Activated CD4-positive, alpha-beta T cell treated with anti-CD3 and anti-CD28 coated beads, Interleukin-2, amount 10 ng/mL, durations not matched to agents 7 days and 5 days (primary cell): ENCODE results near the gene SPHK2. TPM values are rescaled to one million over a fixed set of nuclear protein-coding genes. Genes with fewer than 3 reads are reported as not detected.
"Not testable (repeated sequence)": the region's sequence is repeated elsewhere in the genome, so short reads cannot be mapped to it uniquely, and the experiment has no call there.

ENCODE experiments used
- CTCF ChIA-PET: fragments of 350-600 bp; sonication (Branson Sonifier 250); formaldehyde crosslinking; loops from one replicate; lab custom pipeline; 2021; ENCODE audit warnings: antibody characterized with exemption; lab: Charles Lee
- POLR2A ChIA-PET: fragments of 350-600 bp; sonication (Branson Sonifier 250); formaldehyde crosslinking; loops from one replicate; lab custom pipeline; 2021; ENCODE audit warnings: antibody characterized with exemption; lab: Charles Lee
- DNase-seq: peaks from one replicate; pipeline ENCODE4 v3.0.0-alpha.2; 2020
- H3K27ac Mint-ChIP-seq: one replicate; pipeline ENCODE4 v1.8.0; 2021; ENCODE audit warnings: mild to moderate bottlenecking, moderate library complexity, mixed read lengths
- H3K27me3 Mint-ChIP-seq: one replicate; pipeline ENCODE4 v1.8.0; 2021; ENCODE audit warnings: mixed read lengths
- H3K36me3 Mint-ChIP-seq: one replicate; pipeline ENCODE4 v1.8.0; 2021; ENCODE audit warnings: low read depth, mixed read lengths
- H3K4me1 Mint-ChIP-seq: one replicate; pipeline ENCODE4 v1.8.0; 2021; ENCODE audit warnings: mixed read lengths
- H3K4me3 Mint-ChIP-seq: one replicate; pipeline ENCODE4 v1.8.0; 2021; ENCODE audit warnings: mild to moderate bottlenecking, moderate library complexity, mixed read lengths
- H3K9me3 Mint-ChIP-seq: one replicate; pipeline ENCODE4 v1.8.0; 2021; ENCODE audit warnings: mixed read lengths
- total RNA-seq, 2 experiments: library from RNA; stranded (reverse); gene quantifications; one replicate each; pipeline ENCODE4 v1.2.3, GENCODE V29; 2021

The SPHK2 gene
- total RNA-seq, 2 experiments from 2014 or later: 28.2 to 33.6 TPM

DNA sequence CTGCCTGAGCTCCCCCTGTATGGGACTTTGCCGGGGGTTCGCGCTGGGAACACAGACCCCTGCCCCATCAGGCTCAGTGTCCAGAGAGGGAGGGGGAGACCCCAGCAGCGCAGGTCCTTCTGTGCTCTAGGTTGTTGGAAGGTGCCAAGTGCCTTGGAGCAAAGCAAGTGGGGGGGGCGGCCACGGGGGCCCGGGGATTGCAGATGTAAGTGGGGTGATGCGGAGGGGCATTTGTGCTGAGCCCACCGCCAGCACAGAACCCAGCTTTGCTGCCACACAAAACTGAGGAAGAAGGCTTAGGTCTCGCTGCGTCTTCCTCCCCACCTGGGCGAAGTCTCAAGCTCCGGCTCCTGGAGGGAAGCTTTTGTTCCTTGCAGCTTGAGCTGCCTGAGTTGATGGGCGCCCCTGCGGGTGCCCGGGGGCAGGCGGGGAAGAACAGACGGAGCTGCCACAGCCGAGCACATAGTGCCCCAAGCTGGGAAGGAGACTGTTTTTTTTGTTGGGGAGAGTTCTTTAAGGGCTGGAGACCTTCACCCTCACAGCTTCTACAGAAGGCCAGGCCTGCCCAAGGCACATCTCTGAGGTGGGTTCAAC, 55.0 kb downstream of the SPHK2 start:
- ChIA-PET POLR2A (interaction anchor here (0.6 kb wide), 1 partner anchor 831 kb away, joined by 5 read pairs; no protein-coding TSS in a partner anchor), CTCF (interaction anchor here (0.7 to 1.6 kb wide), 6 partner anchors 16 to 65 kb away, joined by 3 to 7 read pairs (median 3); partner anchors contain the start of gene CA11)
- Mint-ChIP-seq H3K27me3 (no peaks in the 10 kb centered on the region), H3K9me3 (peaks cover 6% of the 10 kb centered on the region), H3K4me1 (peaks cover 6% of the 10 kb centered on the region), H3K36me3 (no peaks in the 10 kb centered on the region), H3K4me3 (no peak overlapping the region), H3K27ac (no peak overlapping the region)
- no peak for DNase-seq

DNA sequence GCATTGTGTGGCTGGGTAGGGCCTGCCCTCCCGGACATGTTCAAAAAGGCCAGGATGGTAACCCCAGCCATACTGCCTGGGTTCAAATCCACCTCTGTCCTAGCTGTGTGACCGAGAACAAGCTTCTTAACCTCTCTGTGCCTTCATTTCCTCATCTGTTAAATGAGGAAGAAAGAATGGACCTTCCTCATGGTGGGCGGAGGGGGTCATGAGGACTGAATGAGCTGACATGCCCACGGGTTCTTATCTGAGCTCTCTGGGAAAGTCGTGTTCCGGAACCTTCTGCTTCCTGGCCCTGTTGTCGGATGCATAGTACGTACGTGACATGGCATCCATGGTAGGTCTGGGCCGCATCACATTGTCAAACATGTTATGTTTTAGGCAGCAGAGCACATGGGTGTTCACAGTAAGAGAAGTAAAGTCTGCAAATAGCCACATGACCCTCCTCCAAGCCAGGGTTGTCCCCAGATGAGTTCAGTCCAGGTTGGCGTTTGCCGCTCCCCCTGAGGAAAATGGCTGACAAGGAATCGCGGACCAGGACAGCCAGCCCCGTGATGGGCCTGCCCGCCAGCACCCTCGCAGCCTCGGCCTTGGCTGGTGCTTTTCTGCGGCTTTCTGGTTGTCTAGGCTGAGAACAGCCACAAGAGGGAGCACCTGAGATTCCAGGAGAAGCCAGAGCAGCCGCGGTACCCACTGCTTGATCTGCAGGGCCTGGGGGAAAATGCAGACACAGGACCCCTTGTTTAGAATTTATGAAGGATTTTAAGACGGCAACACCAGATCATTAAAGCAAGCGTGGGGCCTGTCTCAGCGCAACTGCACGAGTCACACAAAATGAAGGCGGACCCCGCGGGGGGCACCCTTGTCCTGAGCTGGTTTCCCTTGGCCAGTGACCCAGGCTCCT, 55.9 kb downstream of the SPHK2 start:
- ChIA-PET POLR2A (interaction anchor here (0.6 kb wide), 1 partner anchor 831 kb away, joined by 5 read pairs; no protein-coding TSS in a partner anchor), CTCF (interaction anchor here (0.7 to 1.6 kb wide), 8 partner anchors 9 to 64 kb away, joined by 3 to 7 read pairs (median 3); partner anchors contain the start of gene CA11)
- no peaks in the 10 kb centered on the region for H3K36me3 Mint-ChIP-seq
- H3K27me3 Mint-ChIP-seq: no peaks in the 10 kb centered on the region
- peak; percentile 81 for DNase-seq
- H3K4me1 Mint-ChIP-seq: peaks cover 6% of the 10 kb centered on the region
- H3K27ac Mint-ChIP-seq: peak overlapping the region; percentile 66
- no peaks in the 10 kb centered on the region for H3K9me3 Mint-ChIP-seq
- H3K4me3 Mint-ChIP-seq: no peak overlapping the region

DNA sequence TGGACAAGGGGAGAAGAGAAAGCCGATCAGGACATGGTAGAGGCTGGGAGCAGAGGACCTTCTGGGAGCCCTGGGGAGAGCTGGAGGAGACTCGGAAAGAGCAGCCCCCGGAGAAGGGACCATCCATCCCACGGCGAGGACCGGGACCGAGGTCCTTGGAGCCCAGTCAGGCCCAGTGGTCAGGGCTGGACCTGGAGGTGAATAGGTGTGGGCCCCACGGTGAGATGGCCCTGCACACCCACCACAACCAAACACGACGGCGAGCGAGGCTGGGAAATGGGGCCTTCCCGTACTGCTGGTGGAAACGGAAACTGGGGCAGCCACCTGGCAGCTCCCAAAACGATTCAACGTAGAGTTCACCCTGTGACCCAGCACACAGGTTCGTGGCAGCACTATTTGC, 57.2 kb downstream of the SPHK2 start:
- no peaks in the 10 kb centered on the region for H3K36me3 Mint-ChIP-seq
- H3K4me1 Mint-ChIP-seq: peaks cover 6% of the 10 kb centered on the region
- no peak for DNase-seq
- POLR2A ChIA-PET: no interaction called here
- H3K9me3 Mint-ChIP-seq: no peaks in the 10 kb centered on the region
- CTCF ChIA-PET: interaction anchor here (0.8 kb wide), 1 partner anchor 34 kb away, joined by 3 read pairs; no protein-coding TSS in a partner anchor
- H3K4me3 Mint-ChIP-seq: no peak overlapping the region
- H3K27ac Mint-ChIP-seq: no peak overlapping the region
- no peaks in the 10 kb centered on the region for H3K27me3 Mint-ChIP-seq

DNA sequence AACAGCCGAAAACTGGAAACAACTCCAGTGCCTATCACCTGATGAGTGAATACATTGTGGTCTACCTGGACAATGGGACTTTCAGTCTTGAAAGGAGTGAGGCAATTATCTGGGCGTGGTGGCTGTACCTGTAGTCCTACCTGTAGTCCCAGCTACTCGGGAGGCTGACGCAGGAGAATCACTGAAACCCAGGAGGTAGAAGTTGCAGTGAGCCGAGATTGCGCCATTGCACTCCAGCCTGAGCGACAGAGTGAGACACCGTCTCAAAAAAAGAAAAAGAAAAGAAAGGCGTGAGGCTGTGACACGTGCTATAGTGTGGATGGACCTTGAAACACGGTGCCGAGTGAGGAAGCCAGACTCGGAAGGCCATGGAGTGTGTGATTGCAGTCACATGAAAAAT, 57.6 kb downstream of the SPHK2 start:
- Mint-ChIP-seq H3K27ac (no peak overlapping the region), H3K9me3 (no peaks in the 10 kb centered on the region), H3K4me3 (no peak overlapping the region), H3K4me1 (peaks cover 6% of the 10 kb centered on the region), H3K27me3 (no peaks in the 10 kb centered on the region), H3K36me3 (no peaks in the 10 kb centered on the region)
- CTCF ChIA-PET: no interaction called here
- DNase-seq: no peak
- POLR2A ChIA-PET: no interaction called here

DNA sequence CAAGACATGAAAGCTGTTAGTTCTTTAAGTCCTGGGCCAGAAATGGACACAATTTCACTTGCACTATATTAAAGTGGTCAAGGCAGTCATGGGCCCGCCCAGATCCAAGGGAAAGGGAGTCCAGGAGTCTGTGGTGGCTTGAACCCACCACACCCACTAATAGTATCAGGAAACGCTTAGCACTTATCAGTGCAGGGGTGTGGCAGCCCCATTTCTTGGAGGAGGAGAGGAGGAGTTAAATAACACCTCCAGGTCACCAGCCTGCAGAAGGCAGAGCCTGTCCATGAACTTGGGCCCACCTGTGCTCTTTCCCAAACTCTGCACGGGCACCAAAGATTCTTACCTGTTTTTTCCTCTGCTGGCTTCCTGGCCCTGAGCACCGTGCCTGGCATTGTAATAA, 58.9 kb downstream of the SPHK2 start:
- no peak for DNase-seq
- ChIA-PET POLR2A (no interaction called here), CTCF (no interaction called here)
- H3K27ac Mint-ChIP-seq: no peak overlapping the region
- H3K4me1 Mint-ChIP-seq: peaks cover 6% of the 10 kb centered on the region
- H3K27me3 Mint-ChIP-seq: no peaks in the 10 kb centered on the region
- no peaks in the 10 kb centered on the region for H3K9me3 Mint-ChIP-seq
- no peaks in the 10 kb centered on the region for H3K36me3 Mint-ChIP-seq
- no peak overlapping the region for H3K4me3 Mint-ChIP-seq

DNA sequence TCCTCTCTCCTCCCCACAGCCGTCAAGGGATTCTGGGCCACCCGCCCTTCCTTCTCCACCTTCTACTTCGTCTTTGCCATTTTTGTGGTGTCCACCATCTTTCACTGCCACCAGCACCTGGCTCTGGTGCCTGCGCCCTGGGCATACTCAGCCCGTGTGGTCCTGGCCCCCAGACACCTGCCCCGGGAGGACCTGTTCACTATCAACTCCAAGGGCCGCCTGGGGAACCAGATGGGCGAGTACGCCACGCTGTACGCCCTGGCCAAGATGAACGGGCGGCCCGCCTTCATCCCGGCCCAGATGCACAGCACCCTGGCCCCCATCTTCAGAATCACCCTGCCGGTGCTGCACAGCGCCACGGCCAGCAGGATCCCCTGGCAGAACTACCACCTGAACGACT, 60.7 kb downstream of the SPHK2 start:
- POLR2A ChIA-PET: not testable (repeated sequence)

More for the DNA sequence above, 60.7 kb downstream of the SPHK2 start:
- H3K36me3 Mint-ChIP-seq, H3K27ac Mint-ChIP-seq, H3K4me1 Mint-ChIP-seq, H3K9me3 Mint-ChIP-seq, DNase-seq, H3K27me3 Mint-ChIP-seq, H3K4me3 Mint-ChIP-seq: not testable (repeated sequence)
- CTCF ChIA-PET: interaction anchor here (1.0 kb wide), 1 partner anchor 14 kb away, joined by 3 read pairs; no protein-coding TSS in a partner anchor

Other genes with a start within 250 kb of the SPHK2 start
- gene KDELR1, start 228.0 kb upstream of the SPHK2 start, total RNA-seq: 10 to 100 TPM; 69.6 to 81.6 TPM
- under 1 TPM; 0.04 to 0.20 TPM for gene GRIN2D, start 225.8 kb upstream of the SPHK2 start, total RNA-seq
- 10 to 100 TPM; 31.0 to 35.2 TPM for gene GRWD1, start 173.5 kb upstream of the SPHK2 start, total RNA-seq
- gene KCNJ14, start 163.9 kb upstream of the SPHK2 start, total RNA-seq: 1 to 10 TPM in 1 of 2 experiments, under 1 TPM in 1; 0.87 to 1.0 TPM
- 10 to 100 TPM; 43.2 to 50.7 TPM for gene CYTH2, start 150.1 kb upstream of the SPHK2 start, total RNA-seq
- 1 to 10 TPM; 3.7 to 5.1 TPM for gene LMTK3, start 107.7 kb upstream of the SPHK2 start, total RNA-seq
- under 1 TPM; 0.21 to 0.30 TPM for gene SULT2B1, start 67.3 kb upstream of the SPHK2 start, total RNA-seq
- not detected for gene SPACA4, start 12.8 kb upstream of the SPHK2 start, total RNA-seq
- 1 to 10 TPM; 2.5 TPM for gene FAM83E, start 4.4 kb upstream of the SPHK2 start, total RNA-seq
- gene RPL18, start 328 bp upstream of the SPHK2 start, total RNA-seq: 1,000 to 10,000 TPM; 1,477 to 1,601 TPM
- 10 to 100 TPM; 24.1 to 25.8 TPM for gene DBP, start 17.9 kb downstream of the SPHK2 start, total RNA-seq
- 10 to 100 TPM; 10.1 to 10.8 TPM for gene CA11, start 26.7 kb downstream of the SPHK2 start, total RNA-seq
- gene NTN5, start 53.5 kb downstream of the SPHK2 start, total RNA-seq: 1 to 10 TPM; 1.0 to 1.4 TPM
- not detected for gene FUT2, start 76.5 kb downstream of the SPHK2 start, total RNA-seq
- gene MAMSTR, start 100.2 kb downstream of the SPHK2 start, total RNA-seq: 1 to 10 TPM; 1.1 to 1.5 TPM
- under 1 TPM; 0.31 to 0.50 TPM for gene RASIP1, start 121.1 kb downstream of the SPHK2 start, total RNA-seq
- gene IZUMO1, start 127.4 kb downstream of the SPHK2 start, total RNA-seq: under 1 TPM in 1 of 2 experiments, not detected in 1; 0.10 TPM
- under 1 TPM; 0.10 to 0.23 TPM for gene FUT1, start 133.1 kb downstream of the SPHK2 start, total RNA-seq
- gene FGF21, start 136.0 kb downstream of the SPHK2 start, total RNA-seq: not detected
- 10 to 100 TPM; 42.3 to 43.3 TPM for gene BCAT2, start 191.5 kb downstream of the SPHK2 start, total RNA-seq
- under 1 TPM; 0.27 to 0.77 TPM for gene HSD17B14, start 217.0 kb downstream of the SPHK2 start, total RNA-seq
- gene PLEKHA4, start 249.1 kb downstream of the SPHK2 start, total RNA-seq: 1 to 10 TPM; 3.8 to 4.6 TPM